Measurements from ENCODE around the gene CACNA1H.

The CACNA1H gene

DNA sequence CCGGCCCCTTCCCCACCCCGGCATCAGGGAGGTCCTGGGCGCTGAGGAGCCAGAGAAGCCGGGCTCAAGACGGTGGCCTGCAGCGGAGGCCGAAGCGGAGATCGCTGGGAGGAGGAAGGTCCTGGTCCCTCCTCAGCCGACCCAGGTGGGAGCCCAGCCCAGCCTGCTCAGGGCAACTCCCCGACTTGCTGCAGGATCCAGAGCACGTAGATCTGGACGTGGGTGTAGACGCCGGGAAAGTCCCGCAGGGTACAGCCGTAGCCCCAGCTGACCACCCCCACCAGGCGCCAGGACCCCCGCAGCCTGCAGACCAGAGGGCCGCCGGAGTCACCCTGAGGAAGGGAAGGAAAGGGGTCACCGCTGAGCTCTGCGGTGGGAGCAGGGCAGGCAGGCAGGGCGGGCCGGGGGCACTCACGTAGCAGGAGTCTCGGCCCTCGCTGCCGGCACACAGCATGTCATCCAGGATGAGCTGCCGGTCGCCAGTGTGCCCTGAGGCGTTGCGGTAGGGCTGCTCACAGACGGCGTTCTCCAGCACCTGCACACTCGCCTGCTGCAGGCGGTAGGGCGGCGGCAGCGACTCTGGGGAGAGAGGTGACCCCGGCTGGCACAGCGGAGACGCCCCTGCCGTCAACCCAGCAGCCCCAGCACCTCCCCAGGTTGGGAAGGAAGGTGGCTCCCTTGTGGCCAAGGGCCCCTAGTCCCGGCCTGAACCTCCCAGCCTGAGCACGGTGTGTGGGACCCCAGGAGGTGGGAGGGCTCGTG lies 108.4 kb downstream of the CACNA1H start:
- Histone ChIP-seq H3K79me2 (ENCODE audit: insufficient read depth, low read depth) (no peaks in the 10 kb centered on the region), H3K36me3 (ENCODE audit: insufficient read depth) (no peaks in the 10 kb centered on the region), H3K4me3 (IDR thresholded peaks at IDR 0.05; ENCODE audit: insufficient read depth, low read depth, low read length) (no peak overlapping the region), H3K27me3 (ENCODE audit: insufficient read depth, low read depth) (peaks cover 89% of the 10 kb centered on the region), H4K20me1 (ENCODE audit: insufficient read depth) (no peaks in the 10 kb centered on the region), H3K9ac (no peak overlapping the region), H2AFZ (ENCODE audit: low read depth) (no peak overlapping the region), H3K4me1 (ENCODE audit: low read depth, poor library complexity, severe bottlenecking) (peaks cover 9% of the 10 kb centered on the region), H3K4me2 (no peak overlapping the region), H3K27ac (no peak overlapping the region)
- TF ChIP-seq, protein P1, sequence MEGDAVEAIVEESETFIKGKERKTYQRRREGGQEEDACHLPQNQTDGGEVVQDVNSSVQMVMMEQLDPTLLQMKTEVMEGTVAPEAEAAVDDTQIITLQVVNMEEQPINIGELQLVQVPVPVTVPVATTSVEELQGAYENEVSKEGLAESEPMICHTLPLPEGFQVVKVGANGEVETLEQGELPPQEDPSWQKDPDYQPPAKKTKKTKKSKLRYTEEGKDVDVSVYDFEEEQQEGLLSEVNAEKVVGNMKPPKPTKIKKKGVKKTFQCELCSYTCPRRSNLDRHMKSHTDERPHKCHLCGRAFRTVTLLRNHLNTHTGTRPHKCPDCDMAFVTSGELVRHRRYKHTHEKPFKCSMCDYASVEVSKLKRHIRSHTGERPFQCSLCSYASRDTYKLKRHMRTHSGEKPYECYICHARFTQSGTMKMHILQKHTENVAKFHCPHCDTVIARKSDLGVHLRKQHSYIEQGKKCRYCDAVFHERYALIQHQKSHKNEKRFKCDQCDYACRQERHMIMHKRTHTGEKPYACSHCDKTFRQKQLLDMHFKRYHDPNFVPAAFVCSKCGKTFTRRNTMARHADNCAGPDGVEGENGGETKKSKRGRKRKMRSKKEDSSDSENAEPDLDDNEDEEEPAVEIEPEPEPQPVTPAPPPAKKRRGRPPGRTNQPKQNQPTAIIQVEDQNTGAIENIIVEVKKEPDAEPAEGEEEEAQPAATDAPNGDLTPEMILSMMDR (conservative IDR thresholded peaks at IDR 0.05; ENCODE audit: low read depth, low read length): no peak

DNA sequence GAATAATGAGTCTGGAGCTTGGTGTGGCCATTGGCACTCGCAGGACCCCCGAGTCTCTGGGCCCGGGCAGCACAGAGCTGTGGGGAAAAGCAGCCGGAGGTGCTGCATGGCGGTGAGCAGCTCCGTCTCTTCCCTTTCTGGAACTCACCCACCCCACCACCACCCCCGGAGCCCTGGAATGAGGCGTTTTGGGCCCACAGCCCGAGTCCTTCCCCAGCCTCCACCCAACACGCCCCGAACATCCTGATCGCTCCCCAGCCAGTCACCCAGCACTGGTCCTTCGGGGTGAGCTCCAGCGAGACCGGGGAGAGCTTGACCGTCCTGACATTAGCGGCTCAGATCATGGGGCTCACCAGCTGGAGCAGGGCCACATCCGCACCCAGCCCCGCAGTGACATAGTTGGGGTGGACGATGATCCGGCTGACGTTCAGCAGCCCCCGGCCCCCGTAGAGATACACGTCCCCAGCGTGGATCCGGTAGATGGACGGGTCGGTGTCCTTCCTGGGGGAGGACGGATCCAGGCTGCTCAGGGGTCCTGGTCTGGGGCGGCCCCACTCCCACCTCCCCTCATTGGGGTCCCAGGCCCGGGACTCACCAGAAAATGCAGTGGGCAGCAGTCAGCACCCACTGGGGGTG lies 109.4 kb downstream of the CACNA1H start:
- peaks cover 89% of the 10 kb centered on the region for H3K27me3 ChIP-seq (ENCODE audit: insufficient read depth, low read depth)
- peaks cover 9% of the 10 kb centered on the region for H3K4me1 ChIP-seq (ENCODE audit: low read depth, poor library complexity, severe bottlenecking)
- H3K4me3 ChIP-seq (IDR thresholded peaks at IDR 0.05; ENCODE audit: insufficient read depth, low read depth, low read length): no peak overlapping the region
- H3K4me2 ChIP-seq: no peak overlapping the region
- TF ChIP-seq, protein P1 (conservative IDR thresholded peaks at IDR 0.05; ENCODE audit: low read depth, low read length): no peak
- H3K36me3 ChIP-seq (ENCODE audit: insufficient read depth): no peaks in the 10 kb centered on the region
- no peaks in the 10 kb centered on the region for H4K20me1 ChIP-seq (ENCODE audit: insufficient read depth)
- no peak overlapping the region for H3K9ac ChIP-seq
- no peak overlapping the region for H3K27ac ChIP-seq
- H3K79me2 ChIP-seq (ENCODE audit: insufficient read depth, low read depth): no peaks in the 10 kb centered on the region
- no peak overlapping the region for H2AFZ ChIP-seq (ENCODE audit: low read depth)

DNA sequence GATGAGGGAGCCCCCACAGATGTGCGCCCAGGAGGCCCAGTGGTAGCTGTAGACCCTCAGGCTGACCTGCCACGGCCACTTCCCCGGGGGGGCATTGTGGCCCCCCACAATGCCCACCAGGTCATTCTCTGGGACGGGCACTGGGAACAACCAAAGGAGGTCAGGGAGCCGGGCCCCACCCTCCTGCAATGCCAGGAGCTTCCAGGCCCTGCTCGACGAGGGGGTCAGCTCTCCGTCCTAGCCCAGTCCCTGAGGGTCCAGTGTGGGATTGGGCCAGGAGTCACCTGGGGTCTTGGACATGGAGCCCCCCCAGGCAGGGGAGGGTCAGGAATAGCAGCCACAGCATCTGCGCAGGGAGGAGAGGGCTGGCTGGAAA lies 109.9 kb downstream of the CACNA1H start:
- H2AFZ ChIP-seq (ENCODE audit: low read depth): no peak overlapping the region

DNA sequence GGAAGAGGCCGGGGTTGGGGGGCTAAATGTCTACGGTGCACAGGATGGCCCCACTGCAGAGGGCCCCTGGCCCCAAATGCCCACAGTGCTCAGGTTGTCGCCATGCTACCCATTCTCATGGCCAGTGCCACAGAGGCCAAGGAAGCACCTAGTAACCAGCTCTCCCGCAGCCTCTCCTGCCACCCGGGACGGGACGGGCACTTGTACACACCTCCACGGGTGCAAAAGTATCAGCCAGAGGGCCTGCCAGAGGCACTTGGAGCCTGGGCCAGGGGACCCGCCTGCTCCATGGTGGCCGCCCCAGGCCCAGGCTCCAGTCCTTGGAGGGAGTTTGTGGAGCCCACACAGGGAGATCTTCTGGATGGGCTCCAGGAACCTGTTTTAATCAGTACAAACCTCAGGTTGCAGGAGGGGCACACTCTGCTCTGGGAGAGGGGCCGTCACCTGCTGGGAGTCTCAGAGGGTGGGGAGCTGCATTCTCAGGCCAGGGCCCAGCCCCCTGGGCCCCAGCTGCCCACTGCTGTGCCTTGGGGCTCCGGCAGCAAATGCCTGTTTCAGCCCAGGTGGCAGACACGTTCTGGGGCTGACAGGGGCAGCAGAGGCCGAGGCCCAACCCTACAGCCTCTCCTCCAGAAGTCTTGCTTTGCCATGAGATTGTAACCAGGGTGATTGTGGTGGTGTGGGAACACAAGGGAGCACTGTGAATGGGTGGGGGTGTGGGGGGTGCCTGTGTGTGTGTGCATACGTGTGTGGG lies 110.9 kb downstream of the CACNA1H start:
- TF ChIP-seq, protein P1 (conservative IDR thresholded peaks at IDR 0.05; ENCODE audit: low read depth, low read length): no peak
- Histone ChIP-seq H3K4me2 (no peak overlapping the region), H3K79me2 (ENCODE audit: insufficient read depth, low read depth) (no peaks in the 10 kb centered on the region), H4K20me1 (ENCODE audit: insufficient read depth) (no peaks in the 10 kb centered on the region), H3K9ac (no peak overlapping the region), H3K27me3 (ENCODE audit: insufficient read depth, low read depth) (peaks cover 92% of the 10 kb centered on the region), H2AFZ (ENCODE audit: low read depth) (no peak overlapping the region), H3K4me3 (IDR thresholded peaks at IDR 0.05; ENCODE audit: insufficient read depth, low read depth, low read length) (no peak overlapping the region), H3K4me1 (ENCODE audit: low read depth, poor library complexity, severe bottlenecking) (peaks cover 8% of the 10 kb centered on the region), H3K36me3 (ENCODE audit: insufficient read depth) (no peaks in the 10 kb centered on the region), H3K27ac (no peak overlapping the region)

More for the DNA sequence above, 109.9 kb downstream of the CACNA1H start:
- H3K27ac ChIP-seq: no peak overlapping the region
- H3K36me3 ChIP-seq (ENCODE audit: insufficient read depth): no peaks in the 10 kb centered on the region
- H3K4me2 ChIP-seq: no peak overlapping the region
- TF ChIP-seq, protein P1 (conservative IDR thresholded peaks at IDR 0.05; ENCODE audit: low read depth, low read length): no peak
- H3K9ac ChIP-seq: no peak overlapping the region
- H3K79me2 ChIP-seq (ENCODE audit: insufficient read depth, low read depth): no peaks in the 10 kb centered on the region
- no peaks in the 10 kb centered on the region for H4K20me1 ChIP-seq (ENCODE audit: insufficient read depth)
- peaks cover 9% of the 10 kb centered on the region for H3K4me1 ChIP-seq (ENCODE audit: low read depth, poor library complexity, severe bottlenecking)
- no peak overlapping the region for H3K4me3 ChIP-seq (IDR thresholded peaks at IDR 0.05; ENCODE audit: insufficient read depth, low read depth, low read length)
- H3K27me3 ChIP-seq (ENCODE audit: insufficient read depth, low read depth): peaks cover 89% of the 10 kb centered on the region
